ENCODE data around the gene GNB1.

Gene GNB1

GRCh38 chr1:1781526-1781903, 109.4 kb downstream of the GNB1 start:
- no peak for DNase-seq (ENCODE audit: low spot score)

GRCh38 chr1:1780598-1781525, 110.0 kb downstream of the GNB1 start:
- DNase-seq (ENCODE audit: low spot score) = no peak

DNA sequence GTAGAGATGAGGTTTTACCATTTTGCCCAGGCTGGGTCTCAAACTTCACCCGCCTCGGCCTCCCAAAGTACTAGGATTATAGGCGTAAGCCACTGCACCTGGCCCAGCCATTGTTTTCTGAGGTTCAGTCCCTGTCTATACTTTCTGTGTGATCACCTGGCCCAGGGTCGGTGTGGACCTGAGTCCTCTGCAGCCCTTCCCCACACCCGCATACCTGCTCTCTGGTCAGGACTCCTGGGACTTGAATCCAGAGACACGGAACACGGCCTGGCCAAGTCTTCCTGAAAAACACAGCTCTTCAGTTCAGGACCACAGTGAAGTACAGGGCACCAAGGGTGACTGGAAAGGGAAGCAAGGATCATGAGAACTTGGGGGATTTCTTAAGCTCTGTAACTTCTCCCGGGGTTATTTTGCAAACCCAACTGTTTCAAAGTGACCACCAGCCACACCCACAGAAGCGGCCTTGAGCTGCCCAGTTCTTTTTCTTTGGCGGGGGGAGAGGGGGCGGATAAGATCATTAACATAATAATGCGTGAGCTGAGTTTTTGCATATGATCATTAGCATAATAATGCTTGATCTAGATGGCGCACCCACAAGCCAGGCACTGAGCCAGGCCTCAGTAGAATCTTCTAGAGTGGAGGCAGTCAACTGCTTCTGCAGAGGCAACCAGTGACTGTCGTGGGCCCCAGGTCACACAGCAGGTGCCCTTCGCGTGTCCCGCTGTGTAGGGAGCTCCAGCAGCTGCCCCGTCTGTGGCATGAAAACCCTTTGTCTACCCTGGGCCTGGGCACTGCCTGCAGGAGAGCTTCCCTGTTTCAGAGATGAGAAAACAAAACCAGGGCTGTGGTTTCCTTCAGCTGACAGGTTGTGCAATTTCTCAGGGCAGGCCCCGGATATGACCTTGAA, 110.9 kb downstream of the GNB1 start:
- DNase-seq (ENCODE audit: low spot score) = peak; percentile 67

DNA sequence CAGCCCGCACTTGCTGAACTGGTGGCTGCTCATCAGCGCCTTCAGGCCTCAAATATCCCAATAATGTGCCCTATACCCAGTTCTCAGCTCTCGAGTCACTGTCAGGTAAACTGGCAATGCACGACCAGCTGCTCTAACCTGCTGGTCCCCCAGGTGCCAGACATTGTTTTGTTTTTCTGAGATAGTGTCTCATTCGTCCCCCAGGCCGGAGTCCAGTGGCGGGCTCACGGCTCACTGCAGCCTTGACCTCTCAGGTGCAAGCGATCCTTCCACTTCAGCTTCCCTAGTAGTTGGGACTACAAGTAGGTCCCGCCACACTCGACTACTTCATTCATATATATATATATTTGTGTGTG, 111.6 kb downstream of the GNB1 start:
- DNase-seq (ENCODE audit: low spot score) = no peak

- peak; percentile 45 for DNase-seq (ENCODE audit: low spot score)
Observed at GRCh38 chr1:1778663-1779319, 112.1 kb downstream of the GNB1 start.

- DNase-seq (ENCODE audit: low spot score) = peak; percentile 97
Observed at GRCh38 chr1:1777950-1778662, 112.8 kb downstream of the GNB1 start, which contains the start of gene NADK. NADK (minus strand) TSS chr1:1778470; CDS start chr1:1765406, 13,064 bp downstream.

- peak; percentile 58 for DNase-seq (ENCODE audit: low spot score)
Observed at GRCh38 chr1:1777583-1777899, 113.3 kb downstream of the GNB1 start.

DNA sequence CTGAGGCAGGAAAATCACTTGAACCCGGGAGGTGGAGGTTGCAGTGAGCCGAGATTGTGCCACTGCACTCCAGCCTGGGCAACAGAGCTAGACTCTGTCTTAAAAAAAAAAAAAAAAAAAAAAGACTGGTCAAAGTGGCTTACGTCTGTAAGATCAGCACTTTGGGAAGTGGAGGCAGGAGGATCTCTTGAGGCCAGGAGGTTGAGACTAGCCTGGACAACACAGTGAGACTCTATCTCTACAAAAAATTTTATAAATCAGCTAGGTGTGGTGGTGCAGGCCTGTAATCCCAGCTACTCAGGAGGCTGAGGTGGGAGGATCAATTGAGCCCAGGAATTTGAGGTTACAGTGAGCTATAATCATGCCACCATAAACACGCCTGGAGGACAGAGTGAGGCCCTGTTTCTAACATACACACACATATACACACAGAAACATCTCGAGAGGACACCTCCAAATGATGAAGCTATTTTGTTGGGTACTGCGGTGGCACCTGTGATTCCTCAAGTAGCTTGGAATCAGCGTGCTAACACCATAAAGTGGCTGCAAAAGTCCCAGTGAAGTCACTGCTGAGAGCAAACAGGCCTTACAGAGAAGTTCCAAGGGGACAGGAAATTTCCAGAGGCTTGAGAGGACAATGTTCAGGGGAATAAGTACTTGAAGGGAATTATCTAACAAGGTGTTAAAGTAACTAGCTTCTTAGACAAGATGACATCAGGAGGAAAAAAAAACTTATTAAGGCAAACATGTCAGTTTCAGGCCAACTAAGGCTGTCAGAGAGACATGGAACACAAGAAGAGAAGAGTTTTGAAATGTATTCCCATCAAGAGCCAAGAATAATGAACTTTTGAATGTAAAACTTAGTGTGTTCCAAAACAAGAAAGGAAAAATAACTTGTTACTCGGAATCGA, 114.0 kb downstream of the GNB1 start:
- no peak for DNase-seq (ENCODE audit: low spot score)

DNA sequence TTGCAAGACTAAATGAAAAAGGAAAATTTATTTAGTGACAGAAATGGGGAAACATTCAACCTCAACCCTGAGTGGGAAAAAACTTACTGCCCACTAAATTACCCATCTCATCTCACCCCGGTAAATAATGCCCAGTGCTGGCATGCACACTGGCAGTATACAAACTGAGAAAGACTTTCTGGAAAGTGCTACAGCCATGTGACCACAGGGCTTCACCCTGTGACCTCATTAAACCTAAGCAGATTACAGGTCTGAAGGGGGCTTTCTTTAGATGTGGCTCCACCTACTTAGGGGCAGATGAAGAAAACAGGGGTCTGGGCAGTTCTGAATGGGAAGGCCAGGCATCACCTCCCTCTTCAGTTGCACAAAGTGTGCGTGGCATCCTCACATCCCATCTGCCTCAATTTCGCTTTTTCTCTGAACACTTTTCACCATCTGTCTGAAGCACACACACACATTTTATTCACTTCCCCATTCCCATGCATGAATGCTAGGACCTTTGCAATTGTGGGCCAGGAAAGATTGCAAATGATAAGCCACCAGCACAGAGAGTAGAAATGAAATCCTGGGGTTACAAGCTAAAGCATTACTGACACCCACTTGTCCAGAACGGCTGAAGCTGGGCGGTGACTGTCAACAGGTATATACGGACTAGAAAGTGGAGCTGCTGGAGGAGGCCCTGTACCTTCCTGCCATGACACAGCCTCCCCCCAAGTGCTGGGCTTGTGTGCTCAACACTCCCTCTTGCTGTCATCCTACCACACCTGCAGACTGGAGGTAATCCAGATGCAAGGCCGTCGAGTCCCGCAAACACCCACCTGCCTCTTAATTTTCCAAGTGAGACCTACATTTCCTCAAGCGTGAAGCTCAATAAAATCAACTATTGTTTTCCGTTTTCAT, 115.3 kb downstream of the GNB1 start:
- no peak for DNase-seq (ENCODE audit: low spot score)

GRCh38 chr1:1773874-1774273, 117.0 kb downstream of the GNB1 start:
- DNase-seq (ENCODE audit: low spot score) = no peak

GRCh38 chr1:1771096-1771495, 119.8 kb downstream of the GNB1 start:
- DNase-seq (ENCODE audit: low spot score) = no peak

DNA sequence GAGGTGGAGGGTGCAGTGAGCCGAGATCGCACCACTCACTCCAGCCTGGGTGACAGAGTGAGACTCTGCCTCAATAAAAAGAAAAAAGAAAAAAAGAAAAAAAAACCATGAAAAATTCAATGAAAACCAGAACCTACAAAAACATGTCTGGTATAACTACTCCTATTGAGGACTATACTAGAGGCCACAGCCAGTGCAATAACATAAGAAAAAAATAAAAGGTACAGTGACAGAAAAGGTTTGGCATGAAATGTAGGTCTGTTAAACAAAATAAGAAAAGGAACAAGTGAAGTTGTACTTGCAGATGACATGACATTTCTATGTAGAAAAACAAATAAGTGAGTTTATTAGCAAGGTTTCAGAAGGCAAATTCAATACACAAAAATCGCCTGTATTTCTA, 120.8 kb downstream of the GNB1 start:
- no peak for DNase-seq (ENCODE audit: low spot score)

GRCh38 chr1:1768249-1768992, 122.5 kb downstream of the GNB1 start:
- no peak for DNase-seq (ENCODE audit: low spot score)

- no peak for DNase-seq (ENCODE audit: low spot score)
Observed at GRCh38 chr1:1764876-1765470, 125.9 kb downstream of the GNB1 start.

GRCh38 chr1:1763657-1764621, 126.9 kb downstream of the GNB1 start:
- peak; percentile 38 for DNase-seq (ENCODE audit: low spot score)

DNA sequence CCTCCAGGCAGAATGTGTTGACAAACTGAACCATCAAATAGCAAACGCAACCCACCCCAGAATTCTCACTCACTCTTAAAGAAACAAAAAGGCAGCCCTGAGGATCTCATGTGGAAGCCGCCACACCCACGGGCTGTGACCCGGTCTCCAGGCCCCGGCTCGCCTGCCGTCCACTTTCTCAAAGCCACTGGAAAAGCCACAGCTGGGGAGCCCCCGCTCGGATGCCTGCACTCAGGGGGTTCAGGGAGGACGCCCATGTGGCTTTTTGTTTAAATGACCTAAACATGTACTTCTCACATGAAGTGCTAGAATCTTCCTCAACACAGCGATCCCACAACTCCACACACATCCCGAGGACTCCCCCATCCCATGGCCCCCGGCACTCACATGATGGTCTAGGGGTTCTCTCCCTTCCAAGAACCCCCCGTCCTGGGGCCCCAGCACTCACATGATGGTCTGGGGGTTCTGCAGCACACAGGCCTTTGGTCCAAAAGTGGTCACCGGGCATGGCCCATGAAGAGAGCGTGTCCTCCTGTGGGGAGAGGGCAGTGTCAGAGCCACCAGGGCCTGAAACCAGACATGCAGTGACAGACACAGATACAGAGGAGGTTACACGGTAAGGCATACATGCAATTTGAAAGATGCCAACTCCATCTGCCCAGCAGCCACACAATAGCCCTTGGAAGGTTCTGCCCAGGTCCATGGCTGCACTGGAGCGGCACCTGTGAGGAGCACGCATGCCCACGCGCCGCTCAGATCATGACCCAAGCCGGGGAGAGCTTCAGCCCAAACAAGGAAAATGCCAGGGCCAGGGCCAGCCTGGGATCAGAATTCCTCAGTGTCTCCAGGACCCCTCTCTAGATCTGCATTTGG, 129.1 kb downstream of the GNB1 start:
- DNase-seq (ENCODE audit: low spot score) = no peak
